Measurements from ENCODE around the gene OR5L2.

GRCh38 chr11:55826919-55827318, at the start of gene OR5L2:
- TF ChIP-seq CTCF (IDR thresholded peaks at IDR 0.05) (no peak), POLR2A (IDR thresholded peaks at IDR 0.05) (no peak)

Measured in thyroid gland (tissue), 4 donors.